NOMO-1 treated with DMSO at 0.1 percent for 48 hours (cell line): ENCODE results near the gene TRIM46.
A peak's percentile ranks its signal among the peaks of the same experiment; 100 is the strongest.

Experiments
- DNase-seq: peaks from one replicate; lab custom pipeline; 2025; ENCODE audit not compliant: unreplicated experiment; lab: John Stamatoyannopoulos, UW

Gene TRIM46

DNA sequence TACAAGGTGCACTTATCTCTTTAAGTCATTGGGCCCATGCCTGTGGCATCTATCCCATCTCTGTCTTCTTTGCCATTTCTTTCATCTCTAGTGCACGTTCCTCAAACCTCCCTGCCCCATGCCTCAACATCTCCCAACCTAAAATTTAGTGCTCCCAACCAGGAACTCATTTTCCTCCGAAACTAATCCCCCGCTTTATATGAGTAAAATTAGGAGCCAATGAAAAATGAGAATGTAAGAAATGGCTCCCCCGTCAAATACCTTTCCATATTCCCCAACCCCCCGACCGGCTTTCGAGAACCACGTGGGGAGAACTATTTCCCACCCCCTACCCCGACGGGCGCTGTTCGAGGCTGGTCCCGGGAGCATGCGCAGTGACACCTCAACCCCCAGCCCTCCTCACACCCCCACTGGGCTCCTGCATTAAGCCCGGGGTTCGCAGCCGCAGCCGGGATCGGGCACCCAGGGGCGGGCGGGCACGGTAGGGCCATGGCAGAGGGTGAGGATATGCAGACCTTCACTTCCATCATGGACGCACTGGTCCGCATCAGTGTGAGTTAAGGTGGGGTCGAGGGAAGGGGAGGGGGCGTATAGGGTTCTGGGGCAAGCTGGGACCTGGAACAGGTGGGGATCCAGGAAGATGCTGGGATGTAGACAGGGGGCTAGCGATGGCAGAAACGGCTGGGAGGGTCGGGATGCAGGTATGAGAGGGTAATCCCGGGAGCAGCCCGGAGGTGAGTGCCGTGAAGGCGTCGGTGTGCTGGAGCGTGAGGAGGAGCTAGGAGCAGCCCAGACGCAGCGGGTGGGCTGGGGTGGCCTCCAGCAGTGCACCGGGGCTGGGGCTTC is at the start of gene TRIM46:
Gene TRIM46 (plus strand): TSS at position 372 of the 846 bp plus-strand sequence. CDS start 118 bp downstream, at position 490.
- no peak for DNase-seq

GRCh38 chr1:155124503-155125463 is 48.9 kb upstream of the TRIM46 start:
- no peak for DNase-seq

DNA sequence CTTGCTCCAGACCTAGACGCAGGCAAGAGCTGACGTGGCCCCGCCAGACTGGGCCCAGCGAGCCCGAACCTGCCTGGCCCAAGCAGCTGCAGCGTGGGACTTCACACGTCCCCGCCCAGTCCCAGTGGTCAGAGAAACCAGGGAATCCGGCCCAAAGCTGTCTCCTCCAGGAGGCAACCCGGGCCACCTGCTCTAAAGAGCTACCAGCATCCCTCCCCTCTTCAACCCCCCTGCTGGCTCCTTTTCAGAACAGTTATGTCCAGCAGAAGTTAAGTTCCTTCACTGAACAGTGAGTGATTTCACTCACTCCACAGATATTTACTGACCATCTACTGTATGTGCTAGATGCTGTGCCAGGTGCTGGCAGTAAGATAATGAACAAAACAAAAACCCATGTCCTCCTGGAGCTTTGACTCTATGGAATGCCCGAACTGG is 48.1 kb upstream of the TRIM46 start:
- DNase-seq, result no peak

- DNase-seq, result no peak
These were observed 47.6 kb upstream of the TRIM46 start for GRCh38 chr1:155125946-155126555.

DNA sequence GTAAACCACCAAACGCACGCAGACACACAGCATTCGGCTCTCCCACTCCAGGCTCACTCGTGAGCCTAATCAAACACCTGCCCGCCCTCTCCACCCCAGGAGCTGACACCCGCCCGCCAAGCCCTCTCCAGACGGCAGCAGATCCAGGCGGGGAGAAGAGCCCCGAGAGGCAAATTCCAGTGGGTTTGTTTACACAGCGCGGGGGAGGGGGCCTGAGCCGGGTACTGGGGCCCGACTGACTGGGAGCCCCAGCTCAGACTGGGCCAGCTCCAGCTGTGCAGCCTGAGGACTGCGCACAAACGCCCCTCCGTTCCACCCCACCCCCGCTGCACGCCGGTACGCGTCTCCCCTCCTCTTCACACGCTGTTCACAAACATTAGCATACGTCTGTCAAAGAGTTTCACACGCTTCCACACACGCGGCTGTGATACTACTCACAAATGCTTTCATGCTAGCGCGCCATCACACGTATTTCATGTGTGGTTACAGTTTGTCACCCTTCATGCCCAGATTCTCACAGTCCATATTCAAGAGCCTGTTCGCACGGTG is 47.0 kb upstream of the TRIM46 start:
- no peak for DNase-seq

DNA sequence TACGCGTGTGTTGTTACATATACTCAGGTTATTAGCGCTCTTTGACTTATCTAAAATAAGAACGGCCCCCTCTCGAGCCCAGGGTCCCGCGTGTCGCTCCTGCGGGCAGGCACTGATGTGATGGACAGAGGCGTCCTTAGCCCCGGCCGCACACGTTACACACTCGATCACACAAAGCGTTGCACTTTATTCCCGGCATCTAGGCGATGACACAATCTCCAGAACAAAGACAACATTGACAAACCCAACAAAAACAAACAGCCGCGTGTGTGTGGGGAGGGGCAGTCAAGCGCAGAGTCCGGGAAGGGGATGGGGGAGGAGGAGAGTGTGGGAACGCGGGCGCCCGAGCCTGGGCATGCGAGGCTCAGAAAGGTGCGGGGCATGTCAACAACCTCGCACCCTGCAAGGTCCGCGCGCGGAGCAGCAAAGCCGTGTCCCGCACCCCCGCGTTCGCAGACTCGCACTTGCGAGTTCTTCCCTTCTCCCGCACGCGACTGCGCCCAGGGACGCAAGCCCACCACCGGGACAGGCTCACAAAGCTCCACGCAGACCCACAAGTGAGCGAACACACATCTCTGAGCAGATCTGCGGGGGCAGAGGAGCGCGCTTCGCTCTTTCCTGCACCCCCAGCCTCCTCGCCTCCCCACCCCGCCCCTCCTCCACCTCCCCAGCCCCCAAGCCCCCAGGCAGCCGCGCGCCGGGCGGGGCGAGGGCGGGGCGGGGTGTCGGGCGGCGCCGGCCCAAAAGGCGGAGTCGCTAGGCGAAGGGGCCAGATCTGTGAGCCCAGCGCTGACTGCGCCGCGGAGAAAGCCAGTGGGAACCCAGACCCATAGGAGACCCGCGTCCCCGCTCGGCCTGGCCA is 46.3 kb upstream of the TRIM46 start, which contains the start of gene EFNA1:
Gene EFNA1 (plus strand): TSS at position 772 of the 862 bp plus-strand sequence. CDS start 102 bp downstream, outside the sequence.
- peak; percentile 50 for DNase-seq

DNA sequence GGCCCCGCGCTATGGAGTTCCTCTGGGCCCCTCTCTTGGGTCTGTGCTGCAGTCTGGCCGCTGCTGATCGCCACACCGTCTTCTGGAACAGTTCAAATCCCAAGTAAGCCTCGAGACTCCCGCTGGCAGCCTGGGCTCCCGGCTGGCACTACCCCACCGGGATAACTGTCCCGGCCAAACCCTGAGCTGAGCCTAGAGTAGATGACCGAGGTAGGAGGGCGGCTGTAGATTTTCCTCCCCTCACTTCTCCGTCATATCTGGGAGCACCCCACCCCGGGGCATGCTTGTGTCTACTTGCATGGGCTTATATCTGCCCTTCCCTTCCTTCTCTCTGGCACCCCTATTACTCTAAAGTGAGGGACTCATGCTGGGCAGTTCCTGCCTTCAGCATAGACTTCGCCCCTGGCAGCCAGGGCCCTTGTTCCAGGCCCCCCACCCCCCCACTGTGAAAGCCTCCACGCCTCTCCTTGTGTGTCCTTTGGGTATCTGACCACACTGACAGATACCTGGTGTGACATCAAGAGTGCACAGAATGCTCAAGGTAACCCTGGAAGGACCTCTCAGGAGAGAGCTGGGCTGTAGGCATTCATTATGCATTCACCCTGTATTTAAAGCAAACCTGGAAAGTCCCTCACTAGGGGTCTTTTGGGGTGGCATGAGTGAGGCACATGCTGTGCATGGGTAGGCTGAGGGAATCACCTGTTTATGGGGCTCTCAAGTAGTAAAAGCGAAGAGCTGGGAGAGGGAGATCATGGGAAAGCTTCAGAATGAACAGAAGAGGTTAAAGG is 45.5 kb upstream of the TRIM46 start:
- no peak for DNase-seq

GRCh38 chr1:155128755-155129473 is 44.7 kb upstream of the TRIM46 start:
- no peak for DNase-seq

- DNase-seq, result no peak
These were observed 43.2 kb upstream of the TRIM46 start for GRCh38 chr1:155130272-155131006.

DNA sequence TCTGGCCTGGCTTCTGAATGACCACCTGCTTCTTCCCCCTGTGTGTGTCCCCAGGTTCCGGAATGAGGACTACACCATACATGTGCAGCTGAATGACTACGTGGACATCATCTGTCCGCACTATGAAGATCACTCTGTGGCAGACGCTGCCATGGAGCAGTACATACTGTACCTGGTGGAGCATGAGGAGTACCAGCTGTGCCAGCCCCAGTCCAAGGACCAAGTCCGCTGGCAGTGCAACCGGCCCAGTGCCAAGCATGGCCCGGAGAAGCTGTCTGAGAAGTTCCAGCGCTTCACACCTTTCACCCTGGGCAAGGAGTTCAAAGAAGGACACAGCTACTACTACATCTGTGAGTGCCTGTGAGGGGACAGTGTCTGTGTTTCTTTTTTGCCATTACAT is 42.4 kb upstream of the TRIM46 start:
- no peak for DNase-seq

- DNase-seq, result no peak
These were observed 41.8 kb upstream of the TRIM46 start for GRCh38 chr1:155131856-155132255.

DNA sequence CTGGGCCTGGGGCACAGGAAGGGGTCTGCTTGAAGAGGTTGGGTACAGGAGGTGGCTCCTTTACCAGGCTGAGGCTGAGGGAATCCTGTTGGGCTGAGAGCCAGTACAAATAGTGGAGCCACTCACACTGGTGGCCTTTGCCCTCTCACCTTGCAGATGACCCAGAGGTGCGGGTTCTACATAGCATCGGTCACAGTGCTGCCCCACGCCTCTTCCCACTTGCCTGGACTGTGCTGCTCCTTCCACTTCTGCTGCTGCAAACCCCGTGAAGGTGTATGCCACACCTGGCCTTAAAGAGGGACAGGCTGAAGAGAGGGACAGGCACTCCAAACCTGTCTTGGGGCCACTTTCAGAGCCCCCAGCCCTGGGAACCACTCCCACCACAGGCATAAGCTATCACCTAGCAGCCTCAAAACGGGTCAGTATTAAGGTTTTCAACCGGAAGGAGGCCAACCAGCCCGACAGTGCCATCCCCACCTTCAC is 39.8 kb upstream of the TRIM46 start:
- DNase-seq, result no peak

- DNase-seq, result no peak
These were observed 39.3 kb upstream of the TRIM46 start for GRCh38 chr1:155134322-155134721.

DNA sequence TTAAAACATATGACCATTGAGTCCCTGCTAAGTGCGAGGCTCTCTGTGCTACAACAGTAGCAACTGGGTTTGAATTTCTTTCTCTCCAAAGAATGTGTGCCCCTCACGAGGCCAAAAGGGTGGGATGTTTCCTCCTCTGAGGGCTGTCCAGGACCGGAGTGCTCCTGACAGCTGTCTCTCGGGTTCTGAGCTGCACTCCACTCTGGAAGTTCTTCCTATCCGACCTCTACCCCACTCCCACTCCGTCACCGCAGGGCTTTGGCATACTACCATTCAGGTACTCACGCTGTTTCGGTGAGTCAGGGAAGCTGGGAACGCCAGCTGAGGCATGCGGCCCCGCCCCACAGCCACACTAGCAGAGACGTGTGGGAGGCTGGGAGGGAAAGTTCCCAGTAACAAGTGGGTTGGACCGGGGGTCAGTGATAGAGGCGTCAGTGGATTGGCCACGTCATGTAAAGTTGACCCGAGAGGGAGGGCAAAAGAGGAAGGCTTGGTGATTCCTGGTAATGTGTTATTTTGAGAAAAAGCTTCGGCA is 38.7 kb upstream of the TRIM46 start:
- peak; percentile 61 for DNase-seq

GRCh38 chr1:155135415-155136028 is 38.1 kb upstream of the TRIM46 start, which contains the start of gene SLC50A1:
TSS of gene SLC50A1 (plus strand) at chr1:155135852. CDS start at chr1:155135912, 60 bp downstream.
- DNase-seq, result peak; percentile 80

GRCh38 chr1:155136748-155137147 is 36.9 kb upstream of the TRIM46 start:
- DNase-seq, result no peak
